PFSK-1 (cell line): ENCODE results near the gene FXYD2.

Experiments used
- FOXP2 ChIP-seq: optimal IDR thresholded peaks from 2 replicates; pipeline ENCODE3; 2011; ENCODE audit warnings: borderline replicate concordance, control low read depth, inconsistent platforms; ENCODE audit not compliant: insufficient read depth; ENCODE audit errors: extremely low read length, extremely low read depth
- POLR2AphosphoS5 ChIP-seq: IDR thresholded peaks from 2 replicates; pipeline ENCODE4 v1.6.1; 2012; ENCODE audit warnings: low read depth, mild to moderate bottlenecking, control low read depth, low read length, moderate library complexity
- SIN3A ChIP-seq: IDR thresholded peaks from 2 replicates; pipeline ENCODE4 v1.6.1; 2012; ENCODE audit warnings: mild to moderate bottlenecking, low read length, moderate library complexity, borderline replicate concordance; ENCODE audit not compliant: insufficient read depth
- TAF1 ChIP-seq: IDR thresholded peaks from 2 replicates; pipeline ENCODE4 v1.6.1; 2012; ENCODE audit warnings: low read length, control low read depth, borderline replicate concordance; ENCODE audit not compliant: insufficient read depth
- TF ChIP-seq, protein P1 (sequence below), 2 experiments: IDR thresholded peaks; 2 replicates each; pipeline versions ENCODE4 v1.6.1 to v1.8.0; 2011 to 2012; ENCODE audit warnings: low read depth in 2 of 2, low read length in 2 of 2, control low read depth in 1 of 2, inconsistent platforms in 1 of 2, mild to moderate bottlenecking in 1 of 2, moderate library complexity in 1 of 2; ENCODE audit not compliant: insufficient read depth in 1 of 2

FXYD2 gene

DNA sequence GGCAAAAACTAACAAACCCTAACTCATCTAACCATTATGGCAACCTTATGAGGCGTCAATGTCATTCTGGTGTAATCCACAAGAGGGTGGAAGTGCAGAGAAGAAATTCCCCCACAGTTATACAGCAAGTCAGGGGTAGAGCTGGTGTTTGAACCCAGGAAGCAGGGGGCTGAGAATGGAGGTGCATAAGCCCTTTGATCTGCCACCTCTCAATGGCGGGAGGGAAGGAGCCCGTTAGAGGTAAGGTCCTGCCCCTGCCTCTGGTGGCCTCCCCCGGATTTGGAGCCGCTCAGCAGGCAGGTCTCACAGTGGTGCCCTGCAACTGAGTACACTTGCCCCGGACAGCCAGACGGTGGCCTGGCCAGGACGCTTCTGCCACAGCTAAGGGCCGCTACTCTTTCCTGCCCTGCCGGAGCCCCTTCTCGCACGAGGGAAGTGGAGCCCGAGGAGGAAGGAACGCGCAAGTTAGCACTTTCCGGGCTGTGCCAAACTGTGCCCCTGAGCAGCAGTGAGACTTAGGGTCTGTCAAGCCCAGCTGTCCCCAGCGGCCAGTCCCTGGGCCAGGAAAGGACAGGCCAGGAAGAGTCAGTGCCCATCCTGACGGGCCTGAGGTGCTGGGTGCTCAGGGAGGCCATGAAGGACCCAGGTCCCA is 1.1 kb downstream of the FXYD2 start:
- TF ChIP-seq POLR2AphosphoS5: no peak
- no peak for TF ChIP-seq SIN3A

DNA sequence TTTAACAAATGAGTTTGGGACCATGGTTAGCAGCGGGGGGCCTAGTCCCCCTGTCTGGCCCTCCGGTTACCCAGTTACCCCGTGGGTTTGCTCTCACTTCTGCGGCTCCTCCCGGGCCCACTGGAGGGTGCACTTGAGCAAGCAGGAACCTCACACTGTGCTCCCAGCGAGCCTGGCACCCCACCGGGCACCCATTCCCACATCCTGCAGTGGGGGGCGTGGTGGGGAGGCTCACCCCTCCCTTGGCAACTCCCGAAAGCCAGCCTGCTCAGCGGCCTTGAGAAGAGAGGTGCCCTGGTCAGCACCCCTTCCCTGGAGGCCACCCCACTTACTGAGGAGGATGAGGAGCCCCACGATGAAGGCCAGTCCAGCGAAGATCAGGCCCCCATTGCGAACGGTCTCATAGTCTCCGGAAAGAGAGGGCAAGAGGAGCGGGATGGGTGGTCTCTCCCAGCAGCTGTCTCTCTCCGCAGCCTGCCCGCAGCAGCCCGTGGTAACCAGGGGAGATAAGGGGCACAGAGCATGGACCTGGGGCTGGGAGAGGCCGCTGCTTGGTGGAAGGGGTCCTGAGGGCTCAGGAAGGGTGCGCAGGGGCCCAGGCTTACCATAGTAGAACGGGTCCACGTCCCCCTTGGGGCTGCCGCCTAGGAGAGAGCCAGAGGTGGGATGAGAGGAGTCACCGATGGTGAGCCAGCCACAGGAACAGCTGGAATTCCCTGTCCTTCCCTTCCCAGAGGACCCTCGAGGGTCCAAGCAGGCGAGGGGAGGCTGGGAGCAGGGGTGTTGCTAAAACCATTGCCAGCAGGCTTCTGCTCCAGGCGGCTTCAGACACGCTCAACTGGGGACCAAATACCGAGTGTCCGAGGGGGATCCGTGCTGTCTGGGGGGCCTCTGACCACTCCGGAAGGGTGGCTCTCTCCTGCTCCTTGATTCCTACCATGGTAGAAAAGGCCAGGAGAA is 2.2 kb downstream of the FXYD2 start:
- TF ChIP-seq FOXP2: no peak
- TF ChIP-seq SIN3A: no peak

DNA sequence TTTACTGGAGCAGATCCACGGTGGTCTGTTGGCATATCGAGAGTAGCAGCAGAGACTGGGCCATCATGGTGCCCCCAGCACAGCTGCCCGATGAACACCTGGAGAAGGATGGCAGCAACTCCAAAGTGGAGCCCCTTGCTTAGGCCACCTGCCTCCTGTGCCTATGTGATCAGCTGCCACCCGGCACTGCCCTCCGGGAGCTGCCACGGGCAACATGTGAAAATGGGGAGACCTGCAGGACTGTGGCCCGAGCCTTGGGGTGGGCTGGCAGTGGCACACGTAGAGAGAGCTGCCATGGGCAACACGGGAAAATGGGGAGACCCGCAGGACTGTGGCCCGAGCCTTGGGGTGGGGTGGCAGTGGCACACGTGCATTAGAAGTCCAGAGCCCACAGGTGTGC is 3.1 kb downstream of the FXYD2 start:
- TF ChIP-seq, protein P1, sequence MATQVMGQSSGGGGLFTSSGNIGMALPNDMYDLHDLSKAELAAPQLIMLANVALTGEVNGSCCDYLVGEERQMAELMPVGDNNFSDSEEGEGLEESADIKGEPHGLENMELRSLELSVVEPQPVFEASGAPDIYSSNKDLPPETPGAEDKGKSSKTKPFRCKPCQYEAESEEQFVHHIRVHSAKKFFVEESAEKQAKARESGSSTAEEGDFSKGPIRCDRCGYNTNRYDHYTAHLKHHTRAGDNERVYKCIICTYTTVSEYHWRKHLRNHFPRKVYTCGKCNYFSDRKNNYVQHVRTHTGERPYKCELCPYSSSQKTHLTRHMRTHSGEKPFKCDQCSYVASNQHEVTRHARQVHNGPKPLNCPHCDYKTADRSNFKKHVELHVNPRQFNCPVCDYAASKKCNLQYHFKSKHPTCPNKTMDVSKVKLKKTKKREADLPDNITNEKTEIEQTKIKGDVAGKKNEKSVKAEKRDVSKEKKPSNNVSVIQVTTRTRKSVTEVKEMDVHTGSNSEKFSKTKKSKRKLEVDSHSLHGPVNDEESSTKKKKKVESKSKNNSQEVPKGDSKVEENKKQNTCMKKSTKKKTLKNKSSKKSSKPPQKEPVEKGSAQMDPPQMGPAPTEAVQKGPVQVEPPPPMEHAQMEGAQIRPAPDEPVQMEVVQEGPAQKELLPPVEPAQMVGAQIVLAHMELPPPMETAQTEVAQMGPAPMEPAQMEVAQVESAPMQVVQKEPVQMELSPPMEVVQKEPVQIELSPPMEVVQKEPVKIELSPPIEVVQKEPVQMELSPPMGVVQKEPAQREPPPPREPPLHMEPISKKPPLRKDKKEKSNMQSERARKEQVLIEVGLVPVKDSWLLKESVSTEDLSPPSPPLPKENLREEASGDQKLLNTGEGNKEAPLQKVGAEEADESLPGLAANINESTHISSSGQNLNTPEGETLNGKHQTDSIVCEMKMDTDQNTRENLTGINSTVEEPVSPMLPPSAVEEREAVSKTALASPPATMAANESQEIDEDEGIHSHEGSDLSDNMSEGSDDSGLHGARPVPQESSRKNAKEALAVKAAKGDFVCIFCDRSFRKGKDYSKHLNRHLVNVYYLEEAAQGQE (IDR thresholded peaks at IDR 0.05; ENCODE audit: insufficient read depth in 1 of 2, low read depth in 2 of 2, low read length in 2 of 2): no peak
- TF ChIP-seq FOXP2: no peak
- TF ChIP-seq POLR2AphosphoS5: no peak
- no peak for TF ChIP-seq SIN3A
- TF ChIP-seq TAF1: no peak

DNA sequence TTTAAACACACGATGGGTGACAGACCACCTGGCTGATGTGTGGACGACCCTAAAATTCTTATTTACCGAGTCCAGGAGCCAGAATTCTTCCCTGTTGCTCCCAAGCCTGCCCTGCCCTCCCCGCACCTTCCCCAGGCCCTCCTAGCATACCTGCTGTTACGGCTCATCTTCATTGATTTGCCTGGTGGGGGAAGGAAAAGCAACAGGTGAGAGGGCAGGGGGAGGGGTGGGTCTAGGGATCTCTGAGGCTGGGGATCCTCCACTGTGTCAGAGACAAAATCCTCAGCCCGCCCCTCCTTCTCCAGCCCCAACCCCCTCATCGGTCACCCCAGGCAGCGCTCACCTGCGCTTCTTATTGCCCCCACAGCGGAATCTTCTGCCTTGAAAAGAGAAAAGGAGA is 4.0 kb downstream of the FXYD2 start:
- no peak for TF ChIP-seq POLR2AphosphoS5
- no peak for TF ChIP-seq FOXP2
- TF ChIP-seq TAF1: no peak
- no peak for TF ChIP-seq SIN3A
- TF ChIP-seq, protein P1 (IDR thresholded peaks at IDR 0.05; ENCODE audit: insufficient read depth in 1 of 2, low read depth in 2 of 2, low read length in 2 of 2): no peak

DNA sequence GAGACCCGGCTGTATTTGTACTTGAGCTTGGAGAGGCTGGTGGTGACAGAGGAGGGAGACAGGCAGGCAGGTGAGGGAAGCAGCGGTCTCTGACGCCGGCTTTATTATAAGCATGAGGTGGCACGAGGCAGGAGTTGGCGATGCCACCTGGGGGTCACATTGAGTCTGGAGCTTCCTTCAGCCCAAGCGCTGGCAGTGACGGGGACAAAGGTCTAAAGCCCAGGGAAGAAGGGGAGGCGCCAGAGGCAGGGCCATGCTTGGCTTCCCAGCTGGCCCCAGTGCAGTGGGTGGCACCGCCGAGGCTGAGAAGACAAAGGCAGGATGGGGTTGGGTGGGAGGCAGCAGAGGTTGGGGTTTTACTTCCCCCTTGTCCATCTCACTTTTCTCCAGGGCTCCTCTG is 4.5 kb downstream of the FXYD2 start:
- no peak for TF ChIP-seq FOXP2
- no peak for TF ChIP-seq TAF1
- no peak for TF ChIP-seq SIN3A
- no peak for TF ChIP-seq POLR2AphosphoS5
- TF ChIP-seq, protein P1 (IDR thresholded peaks at IDR 0.05; ENCODE audit: insufficient read depth in 1 of 2, low read depth in 2 of 2, low read length in 2 of 2): no peak
